Activated CD4-positive, alpha-beta T cell treated with anti-CD3 and anti-CD28 coated beads, Interleukin-2, amount 10 ng/mL, durations not matched to agents 24 days and 14 days (primary cell): Measurements from ENCODE around the gene NLRC3. TPM values are rescaled to one million over a fixed set of nuclear protein-coding genes. Genes with fewer than 3 reads are reported as not detected.
"Not testable (repeated sequence)": the region's sequence is repeated elsewhere in the genome, so short reads cannot be mapped to it uniquely, and the experiment has no call there.

ENCODE experiments used
- DNase-seq: peaks from one replicate; pipeline ENCODE4 v3.0.0; 2022
- H3K27ac Mint-ChIP-seq: one replicate; pipeline ENCODE4 v1.8.0; 2022; ENCODE audit warnings: mild to moderate bottlenecking, mixed read lengths
- H3K27me3 Mint-ChIP-seq: one replicate; pipeline ENCODE4 v1.8.0; 2022; ENCODE audit warnings: mixed read lengths
- H3K36me3 Mint-ChIP-seq: one replicate; pipeline ENCODE4 v1.8.0; 2022; ENCODE audit warnings: low read depth, mild to moderate bottlenecking, mixed read lengths
- H3K4me1 Mint-ChIP-seq: one replicate; pipeline ENCODE4 v1.8.0; 2021; ENCODE audit warnings: mixed read lengths
- H3K4me3 Mint-ChIP-seq: one replicate; pipeline ENCODE4 v1.8.0; 2022; ENCODE audit warnings: mild to moderate bottlenecking, moderate library complexity, mixed read lengths
- H3K9me3 Mint-ChIP-seq: one replicate; pipeline ENCODE4 v1.8.0; 2021; ENCODE audit warnings: mixed read lengths
- intact Hi-C: fragments of 100-400 bp; cut with micrococcal nuclease; formaldehyde crosslinking; loops from one replicate; pipeline ENCODE4 v1.15.1; 2023
- total RNA-seq: library from RNA; stranded (reverse); gene quantifications from 2 replicates; pipeline ENCODE4 v1.2.3, GENCODE V29; 2022

NLRC3 gene
- total RNA-seq, 1 donor from 2014 or later, result 22.1 TPM

DNA sequence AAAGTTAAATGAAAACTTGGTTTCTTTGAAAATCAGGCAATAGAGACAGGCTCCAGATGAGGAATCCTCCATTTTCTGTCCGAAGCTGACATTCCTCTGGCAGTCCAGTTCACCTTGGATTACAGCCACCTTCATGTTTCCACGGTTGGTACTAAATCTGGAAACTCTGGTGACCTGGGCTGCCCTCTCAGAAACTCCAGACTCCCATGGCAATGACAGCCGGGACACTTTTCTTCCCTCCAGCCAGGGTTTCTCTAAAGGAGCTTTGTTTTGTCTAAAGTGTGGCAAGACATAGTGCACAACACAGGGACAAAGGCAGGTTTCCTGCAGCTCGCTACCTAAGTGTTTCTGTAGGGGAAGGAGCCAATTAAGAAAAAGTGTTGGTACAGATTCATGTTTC is 40.4 kb downstream of the NLRC3 start:
- no peak overlapping the region for H3K27ac Mint-ChIP-seq
- H3K4me3 Mint-ChIP-seq, result no peak overlapping the region
- intact Hi-C loops, result no loop called here
- DNase-seq, result no peak
- no peaks in the 10 kb centered on the region for H3K4me1 Mint-ChIP-seq
- H3K27me3 Mint-ChIP-seq, result no peaks in the 10 kb centered on the region
- H3K36me3 Mint-ChIP-seq, result peaks cover 41% of the 10 kb centered on the region
- no peaks in the 10 kb centered on the region for H3K9me3 Mint-ChIP-seq

DNA sequence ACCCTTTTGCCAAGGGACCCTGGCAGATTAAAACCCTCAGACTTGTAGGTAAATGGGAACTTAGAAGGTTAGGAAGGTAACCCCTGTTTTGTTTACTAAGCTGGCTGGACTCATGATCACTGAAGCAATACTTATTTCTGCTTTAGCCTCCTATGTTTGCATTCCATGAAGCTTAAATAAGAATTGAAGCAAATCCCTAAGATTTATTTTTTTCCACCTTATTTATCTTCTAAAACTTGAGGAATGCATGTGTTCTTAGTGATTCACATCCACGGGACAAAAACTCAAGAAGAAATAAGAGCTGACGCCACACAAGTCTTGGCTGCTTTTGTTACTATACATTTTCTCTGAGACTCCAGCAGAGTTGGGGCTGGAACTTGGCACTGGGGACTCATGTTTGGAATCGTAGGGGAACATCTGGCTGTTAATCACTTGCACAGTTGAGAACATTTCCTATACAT is 40.9 kb downstream of the NLRC3 start:
- Mint-ChIP-seq H3K36me3 (peaks cover 41% of the 10 kb centered on the region), H3K4me3 (no peak overlapping the region), H3K9me3 (no peaks in the 10 kb centered on the region), H3K4me1 (no peaks in the 10 kb centered on the region), H3K27me3 (no peaks in the 10 kb centered on the region), H3K27ac (no peak overlapping the region)
- DNase-seq, result no peak
- intact Hi-C loops, result no loop called here

DNA sequence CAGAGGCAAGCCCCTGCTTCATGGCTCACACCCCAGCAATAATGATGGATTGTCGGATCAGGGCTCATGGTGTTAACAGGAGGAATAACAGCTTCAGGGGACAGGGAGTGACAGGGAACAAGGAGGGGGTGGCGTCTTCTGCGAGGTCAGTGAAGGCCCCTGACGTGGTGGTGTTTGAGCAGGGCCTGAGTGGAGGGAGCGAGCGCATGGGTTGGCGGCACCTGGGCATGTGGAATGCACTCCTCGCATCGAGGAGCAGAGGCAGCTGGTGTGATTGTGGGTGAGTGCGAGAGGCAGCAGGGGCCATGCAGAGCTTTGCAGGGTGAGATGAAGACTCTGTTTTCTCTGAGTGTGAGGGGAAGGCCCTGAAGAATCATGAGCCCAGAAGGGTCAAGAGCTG is 43.1 kb downstream of the NLRC3 start:
- Mint-ChIP-seq H3K4me1 (no peaks in the 10 kb centered on the region), H3K36me3 (peaks cover 39% of the 10 kb centered on the region), H3K27ac (no peak overlapping the region), H3K27me3 (no peaks in the 10 kb centered on the region), H3K4me3 (no peak overlapping the region), H3K9me3 (no peaks in the 10 kb centered on the region)
- DNase-seq, result no peak
- intact Hi-C loops, result no loop called here

DNA sequence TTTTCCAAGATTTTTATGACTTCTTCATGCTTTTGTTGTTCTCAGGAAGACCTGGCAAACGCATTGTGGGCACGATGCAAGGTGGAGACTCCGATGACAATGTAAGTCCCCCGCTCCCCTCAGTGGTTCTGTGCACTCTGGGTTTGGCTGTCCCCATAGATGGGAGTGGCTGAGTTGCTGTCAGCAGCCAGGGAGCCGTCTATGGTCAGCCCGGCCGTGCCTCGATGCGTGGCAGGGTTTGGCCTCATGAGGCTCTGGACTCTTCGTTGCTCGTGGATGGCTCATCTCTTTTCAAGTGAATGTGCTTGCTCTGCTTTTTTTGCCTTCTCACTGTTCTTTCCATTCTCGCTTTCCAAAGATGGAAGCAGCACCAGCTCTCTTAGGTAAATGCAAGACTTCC is 44.5 kb downstream of the NLRC3 start:
- H3K36me3 Mint-ChIP-seq, result peaks cover 45% of the 10 kb centered on the region
- no peaks in the 10 kb centered on the region for H3K27me3 Mint-ChIP-seq
- intact Hi-C loops, result no loop called here
- DNase-seq, result no peak
- H3K4me1 Mint-ChIP-seq, result peaks cover 5% of the 10 kb centered on the region
- H3K4me3 Mint-ChIP-seq, result no peak overlapping the region
- H3K9me3 Mint-ChIP-seq, result no peaks in the 10 kb centered on the region
- no peak overlapping the region for H3K27ac Mint-ChIP-seq

DNA sequence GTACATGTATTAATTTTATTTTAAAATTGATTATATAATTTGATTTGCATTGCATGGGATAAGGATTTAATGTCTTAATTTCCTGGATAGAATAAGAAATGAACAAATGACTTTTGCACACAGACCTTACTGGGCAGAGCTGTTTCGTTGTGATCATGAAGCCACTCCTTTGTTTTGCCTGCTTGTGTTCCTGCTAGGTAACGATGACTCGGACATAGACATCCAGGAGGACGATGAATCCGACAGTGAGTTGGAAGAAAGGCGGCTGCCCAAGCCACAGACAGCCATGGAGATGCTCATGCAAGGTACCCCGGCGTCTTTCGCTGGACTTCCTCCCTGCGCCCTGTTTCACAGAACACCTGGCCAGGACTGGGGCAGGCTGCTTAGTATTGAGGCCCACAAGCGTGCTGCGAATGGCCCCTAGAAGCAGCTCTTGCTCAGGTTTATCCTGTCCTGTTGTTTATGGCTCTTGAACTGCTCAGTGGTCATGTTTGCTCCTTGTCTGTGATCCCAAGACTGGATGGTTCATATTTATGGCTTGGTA is 46.8 kb downstream of the NLRC3 start:
- Mint-ChIP-seq H3K4me3 (no peak overlapping the region), H3K4me1 (peaks cover 12% of the 10 kb centered on the region), H3K27me3 (no peaks in the 10 kb centered on the region), H3K9me3 (no peaks in the 10 kb centered on the region), H3K36me3 (peaks cover 45% of the 10 kb centered on the region), H3K27ac (no peak overlapping the region)
- intact Hi-C loops, result no loop called here
- no peak for DNase-seq

DNA sequence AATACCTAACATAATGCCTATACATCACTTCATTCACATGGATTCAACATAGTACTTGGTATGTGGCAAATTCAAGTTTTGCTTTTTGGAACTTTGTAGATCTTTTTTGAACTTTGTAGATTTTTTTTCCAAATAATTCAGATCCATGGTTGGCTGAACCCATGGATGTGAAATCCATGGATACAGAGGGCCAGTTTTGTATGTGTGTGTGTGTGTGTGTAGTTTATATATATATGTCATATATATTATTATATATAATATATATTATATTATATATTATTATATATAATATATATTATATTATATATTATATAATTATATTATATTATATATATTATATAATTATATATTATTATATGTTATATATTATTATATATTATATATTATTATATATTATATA is 48.0 kb downstream of the NLRC3 start:
- H3K27me3 Mint-ChIP-seq, result no peaks in the 10 kb centered on the region
- peaks cover 45% of the 10 kb centered on the region for H3K36me3 Mint-ChIP-seq
- no peak overlapping the region for H3K4me3 Mint-ChIP-seq
- H3K27ac Mint-ChIP-seq, result no peak overlapping the region
- DNase-seq, result no peak
- peaks cover 12% of the 10 kb centered on the region for H3K4me1 Mint-ChIP-seq
- intact Hi-C loops, result no loop called here
- H3K9me3 Mint-ChIP-seq, result no peaks in the 10 kb centered on the region

DNA sequence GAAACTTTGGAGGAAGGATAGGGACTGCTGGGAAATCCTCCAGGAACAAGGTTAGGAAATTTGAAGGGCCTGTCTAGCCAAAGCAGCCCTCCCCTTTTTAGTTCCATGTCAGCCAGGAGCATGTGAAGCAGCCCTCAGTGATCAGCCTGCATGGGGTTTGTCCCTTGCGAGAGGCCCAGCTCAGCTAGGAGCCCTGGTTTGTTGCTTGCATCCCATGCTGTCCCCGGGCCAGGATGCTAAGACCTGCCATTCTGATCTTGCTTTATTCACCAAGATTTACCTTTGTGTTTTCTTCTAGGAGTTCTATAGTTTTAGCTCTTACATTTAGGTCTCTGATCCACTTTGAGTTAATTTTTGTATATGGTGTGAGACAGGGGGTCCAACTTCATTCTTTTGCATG is 48.8 kb downstream of the NLRC3 start:
- H3K27me3 Mint-ChIP-seq, result no peaks in the 10 kb centered on the region
- intact Hi-C loops, result no loop called here

DNA sequence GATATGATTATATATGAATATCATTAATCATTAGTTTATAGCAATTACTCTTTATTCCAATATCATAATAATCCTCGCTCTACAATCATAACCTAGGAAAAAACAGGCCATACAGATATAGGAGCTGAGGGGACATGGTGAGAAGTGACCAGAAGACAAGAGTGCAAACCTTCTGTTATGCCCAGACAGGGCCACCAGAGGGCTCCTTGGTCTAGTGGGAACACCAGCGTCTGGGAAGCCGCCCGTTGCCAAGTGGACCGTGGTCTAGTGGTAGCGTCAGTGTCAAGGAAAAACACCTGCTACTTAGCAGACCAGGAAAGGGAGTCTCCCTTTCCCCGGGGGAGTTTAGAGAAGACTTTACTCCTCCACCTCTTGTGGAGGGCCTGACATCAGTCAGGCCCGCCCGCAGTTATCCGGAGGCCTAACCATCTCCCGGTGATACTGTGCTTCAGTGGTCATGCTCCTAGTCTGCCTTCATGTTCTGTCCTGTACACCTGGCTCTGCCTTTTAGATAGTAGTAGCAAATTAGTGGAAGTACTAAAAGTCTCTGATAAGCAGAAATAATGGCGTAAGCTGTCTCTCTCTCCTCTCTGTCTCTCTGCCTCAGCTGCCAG is 49.9 kb downstream of the NLRC3 start:
- DNase-seq, result peak; percentile 82
- not testable (repeated sequence) for H3K4me3 Mint-ChIP-seq, H3K27me3 Mint-ChIP-seq, H3K27ac Mint-ChIP-seq, H3K9me3 Mint-ChIP-seq
- intact Hi-C loops, result loop anchor here (1.0 kb wide), 1 partner anchor 18 kb away; no protein-coding TSS in a partner anchor
- Mint-ChIP-seq H3K36me3 (peaks cover 48% of the 10 kb centered on the region), H3K4me1 (peaks cover 12% of the 10 kb centered on the region)

More for the DNA sequence above, 48.8 kb downstream of the NLRC3 start:
- Mint-ChIP-seq H3K27ac (no peak overlapping the region), H3K9me3 (no peaks in the 10 kb centered on the region), H3K4me1 (peaks cover 12% of the 10 kb centered on the region), H3K4me3 (no peak overlapping the region), H3K36me3 (peaks cover 44% of the 10 kb centered on the region)
- no peak for DNase-seq

DNA sequence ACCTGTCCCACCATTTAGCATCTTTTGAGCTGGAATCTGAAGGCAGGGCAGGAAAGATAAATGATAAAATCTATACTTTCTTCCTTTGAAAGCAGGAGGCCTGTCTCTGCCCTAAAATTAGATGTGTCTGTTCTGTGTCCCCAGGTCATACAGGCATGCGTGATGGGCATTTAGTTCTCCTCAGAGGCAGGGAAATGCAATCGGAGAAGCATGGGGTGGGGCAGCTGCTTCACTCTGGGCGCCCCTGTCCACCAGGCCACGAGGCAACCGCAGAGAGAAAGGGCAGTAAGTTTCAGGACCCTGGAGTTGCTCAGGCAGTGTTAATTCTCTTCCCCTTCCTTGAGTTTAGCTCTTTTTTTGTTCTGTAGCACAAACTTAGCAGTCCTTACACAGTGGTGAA is 51.3 kb downstream of the NLRC3 start:
- H3K27me3 Mint-ChIP-seq, result no peaks in the 10 kb centered on the region
- peaks cover 45% of the 10 kb centered on the region for H3K36me3 Mint-ChIP-seq
- intact Hi-C loops, result no loop called here
- H3K4me1 Mint-ChIP-seq, result peaks cover 12% of the 10 kb centered on the region
- no peak overlapping the region for H3K4me3 Mint-ChIP-seq
- H3K27ac Mint-ChIP-seq, result no peak overlapping the region
- no peaks in the 10 kb centered on the region for H3K9me3 Mint-ChIP-seq
- no peak for DNase-seq

DNA sequence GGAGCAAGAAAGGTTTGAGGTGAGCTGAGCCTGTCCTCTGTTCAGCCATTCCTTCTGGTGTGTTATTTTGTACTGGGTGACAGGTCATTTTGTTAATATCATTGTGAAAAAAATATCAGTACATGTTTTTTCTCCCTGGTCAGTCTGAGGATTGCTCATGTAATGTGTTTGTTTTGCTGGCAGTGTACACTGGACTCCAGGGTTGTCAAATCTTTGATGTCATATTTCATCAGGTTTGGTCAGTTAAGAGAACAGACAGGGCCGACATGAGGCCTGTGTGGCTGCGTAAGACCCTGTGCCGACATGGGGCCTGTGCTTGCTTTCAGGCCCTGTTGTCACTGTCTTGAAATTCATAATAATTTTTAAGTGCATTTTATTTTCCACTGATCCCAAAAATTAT is 53.9 kb downstream of the NLRC3 start:
- H3K9me3 Mint-ChIP-seq, result no peaks in the 10 kb centered on the region
- no peaks in the 10 kb centered on the region for H3K27me3 Mint-ChIP-seq
- no peak overlapping the region for H3K27ac Mint-ChIP-seq
- H3K4me1 Mint-ChIP-seq, result peaks cover 22% of the 10 kb centered on the region
- no peak overlapping the region for H3K4me3 Mint-ChIP-seq
- peaks cover 53% of the 10 kb centered on the region for H3K36me3 Mint-ChIP-seq
- intact Hi-C loops, result no loop called here
- no peak for DNase-seq

DNA sequence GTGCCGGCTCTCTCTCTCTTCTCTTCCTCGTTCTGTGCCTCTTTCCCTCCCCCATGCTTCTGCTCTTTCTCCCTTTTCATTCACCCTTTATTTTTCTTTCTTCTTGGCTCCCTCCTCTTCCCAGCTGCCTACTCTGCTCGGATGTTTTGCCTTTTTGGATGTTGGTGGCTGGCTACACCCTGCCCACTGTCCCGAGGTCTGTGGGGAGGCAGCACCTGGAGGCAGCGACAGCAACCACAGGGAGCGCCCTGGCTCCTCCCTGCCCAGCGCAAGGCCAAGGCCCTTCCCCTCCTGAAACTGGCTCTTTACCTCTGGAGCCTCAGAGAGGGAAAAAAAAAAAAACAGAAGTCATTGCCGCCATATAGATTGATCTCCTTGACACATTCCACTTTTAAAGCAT is 56.4 kb downstream of the NLRC3 start:
- peak overlapping the region; percentile 41 for H3K27ac Mint-ChIP-seq
- peaks cover 12% of the 10 kb centered on the region for H3K4me1 Mint-ChIP-seq
- DNase-seq, result no peak
- intact Hi-C loops, result no loop called here
- H3K9me3 Mint-ChIP-seq, result no peaks in the 10 kb centered on the region
- H3K4me3 Mint-ChIP-seq, result no peak overlapping the region
- no peaks in the 10 kb centered on the region for H3K27me3 Mint-ChIP-seq
- H3K36me3 Mint-ChIP-seq, result peaks cover 57% of the 10 kb centered on the region

DNA sequence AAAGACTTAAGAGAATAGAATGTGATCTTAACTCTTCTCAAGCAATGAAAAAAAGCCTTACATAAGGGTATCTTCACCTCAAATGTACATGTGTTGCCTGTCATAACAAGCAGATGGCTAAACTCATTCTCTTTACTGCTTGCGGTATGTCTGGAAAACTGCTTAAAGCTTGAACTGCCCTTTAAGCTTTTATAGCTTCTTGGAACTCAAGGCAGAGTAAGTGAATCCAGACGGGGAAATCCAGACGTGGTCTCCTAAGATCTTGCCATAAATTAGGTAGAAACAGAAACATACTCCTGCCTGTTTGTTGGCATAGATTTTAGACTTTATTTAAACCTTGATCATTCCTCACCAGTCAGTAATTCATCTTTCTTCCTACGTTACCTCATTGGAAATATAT is 56.8 kb downstream of the NLRC3 start:
- Mint-ChIP-seq H3K36me3 (peaks cover 56% of the 10 kb centered on the region), H3K4me3 (no peak overlapping the region), H3K27me3 (no peaks in the 10 kb centered on the region), H3K9me3 (no peaks in the 10 kb centered on the region), H3K4me1 (peaks cover 12% of the 10 kb centered on the region), H3K27ac (peak overlapping the region; percentile 41)
- DNase-seq, result no peak
- intact Hi-C loops, result no loop called here

DNA sequence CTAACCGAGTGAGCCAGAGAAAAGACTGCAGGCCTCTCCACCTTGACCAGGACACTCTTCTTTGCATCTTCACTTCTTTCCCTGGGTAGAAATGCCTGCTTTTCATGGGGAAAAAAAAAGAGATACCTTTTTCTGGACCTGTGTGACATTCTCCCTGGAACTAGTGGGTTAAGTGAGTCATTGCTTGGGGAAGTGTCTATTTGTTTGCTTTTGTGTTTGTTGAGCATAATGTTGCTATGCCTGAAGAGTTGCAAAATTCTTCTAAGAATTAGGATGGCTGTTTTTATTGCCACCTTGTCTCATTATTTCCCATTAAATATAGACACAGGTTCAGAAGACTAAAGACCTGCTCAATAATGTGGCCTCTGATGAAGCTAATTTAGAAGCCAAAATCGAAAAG is 57.6 kb downstream of the NLRC3 start:
- Mint-ChIP-seq H3K9me3 (no peaks in the 10 kb centered on the region), H3K36me3 (peaks cover 55% of the 10 kb centered on the region), H3K27ac (no peak overlapping the region), H3K27me3 (no peaks in the 10 kb centered on the region), H3K4me1 (peaks cover 12% of the 10 kb centered on the region), H3K4me3 (no peak overlapping the region)
- DNase-seq, result no peak
- intact Hi-C loops, result no loop called here

DNA sequence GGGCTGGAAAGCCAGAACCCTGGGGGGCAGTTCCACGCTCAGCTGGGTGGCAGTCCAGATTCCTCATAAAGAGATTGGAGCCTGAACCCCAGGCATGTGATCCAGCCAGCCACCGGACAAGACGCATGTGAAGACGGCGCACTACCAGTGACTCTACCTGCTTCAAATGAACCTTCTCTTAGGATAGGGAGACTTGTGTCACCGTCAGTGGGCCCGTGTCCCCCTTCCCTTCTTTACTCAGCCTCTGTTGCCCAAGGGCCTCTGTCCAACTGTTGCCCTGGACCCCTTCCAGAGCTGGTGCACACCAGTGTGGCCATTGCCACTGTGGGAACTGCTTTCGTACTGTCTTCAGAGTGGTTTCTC is 58.2 kb downstream of the NLRC3 start:
- intact Hi-C loops, result no loop called here
- no peaks in the 10 kb centered on the region for H3K9me3 Mint-ChIP-seq

More for the DNA sequence above, 58.2 kb downstream of the NLRC3 start:
- DNase-seq, result no peak
- no peaks in the 10 kb centered on the region for H3K27me3 Mint-ChIP-seq
- H3K27ac Mint-ChIP-seq, result no peak overlapping the region
- no peak overlapping the region for H3K4me3 Mint-ChIP-seq
- H3K4me1 Mint-ChIP-seq, result peaks cover 12% of the 10 kb centered on the region
- H3K36me3 Mint-ChIP-seq, result peaks cover 58% of the 10 kb centered on the region
